Psoas muscle (tissue), 8 donors: ENCODE results near the gene TNFRSF19. TPM values are rescaled to one million over a fixed set of nuclear protein-coding genes. Genes with fewer than 3 reads are reported as not detected.

Source experiments
- ATAC-seq, 4 donors: fragments of 200-7000 bp; cut with Tn5 transposase; one replicate each; pipeline ENCODE4 v1.9.1; 2020; ENCODE audit warnings: moderate library complexity in 3 of 4, mild to moderate bottlenecking in 2 of 4
- DNase-seq, 2 donors: peaks; one replicate each; pipeline ENCODE4 v3.0.0-alpha.2; 2020
- H3K27ac ChIP-seq: fragments of 200-600 bp; one replicate; pipeline ENCODE4 v1.8.0; 2022
- H3K27me3 ChIP-seq, 3 donors: fragments of 200-600 bp in 1 of 3; one replicate each; pipeline versions ENCODE4 v1.6.1 to v1.8.0; 2013 to 2022; ENCODE audit warnings: low read length in 2 of 3, mild to moderate bottlenecking in 2 of 3, moderate library complexity in 1 of 3; ENCODE audit not compliant: insufficient read depth in 3 of 3
- H3K36me3 ChIP-seq, 2 donors: fragments of 200-600 bp in 1 of 2; one replicate each; pipeline versions ENCODE4 v1.6.1 to v1.8.0; 2013 to 2022; ENCODE audit warnings: low read depth in 1 of 2, mild to moderate bottlenecking in 1 of 2, moderate library complexity in 1 of 2; ENCODE audit not compliant: insufficient read depth in 1 of 2
- H3K4me1 ChIP-seq: fragments of 200-600 bp; one replicate; pipeline ENCODE4 v1.8.0; 2022
- H3K4me3 ChIP-seq: fragments of 200-600 bp; one replicate; pipeline ENCODE4 v1.8.0; 2022; ENCODE audit warnings: mild to moderate bottlenecking
- H3K9me3 ChIP-seq: fragments of 200-600 bp; one replicate; pipeline ENCODE4 v1.8.0; 2022
- whole genome bisulfite sequencing, 3 donors: extraction: QIAGEN DNeasy Blood & Tissue Kit; methylation state at CpG; one replicate each; pipeline versions ENCODE4 v1.1.6 to v1.1.7; 2013; 5-methylcytosine and 5-hydroxymethylcytosine counted together
- intact Hi-C, 2 donors: fragments of 100-400 bp; cut with DNase I; formaldehyde crosslinking; loops; one replicate each; pipeline versions ENCODE4 v1.11.0 to v1.14.2; 2022
- polyA plus RNA-seq, 3 donors: library from polyadenylated mRNA; stranded (reverse); fragments of 200-250 nt; gene quantifications; one replicate each; pipeline ENCODE4 v1.2.3, GENCODE V29; 2013
- total RNA-seq, 4 donors: library from RNA; stranded (reverse); fragmentation: NEBNext Ultra II Directional in 2 of 4; extraction: Animal tissue kit (Norgen Biotek cat#: 25700) in 2 of 4; gene quantifications; one replicate each; pipeline versions ENCODE4 v1.2.1 to v1.2.4, GENCODE V29; 2021 to 2023
- TF ChIP-seq, protein P1 (sequence below): fragments of 200-600 bp; IDR thresholded peaks from one replicate; pipeline ENCODE4 v1.8.0; 2022; ENCODE audit warnings: antibody characterized with exemption
- donor health status: healthy with polysubstance abuse.
- donor health status: DM: no; HTN: no; CAD: no; lungs with moderate emphysema.
- donor health status: Bipolar disorder and iron deficiency.
- donor health status: healthy.
- donor health status: DM: yes; HTN: yes; CAD: no.
- donor health status: DM: no; HTN: no; CAD: no.
- donor health status: DM: no; HTN: no; CAD: no.
- donor health status: DM: yes; HTN: yes; CAD: no.

TNFRSF19 gene
- total and polyA plus RNA-seq, 7 donors = 0.35 to 2.0 (median 0.55) TPM

DNA sequence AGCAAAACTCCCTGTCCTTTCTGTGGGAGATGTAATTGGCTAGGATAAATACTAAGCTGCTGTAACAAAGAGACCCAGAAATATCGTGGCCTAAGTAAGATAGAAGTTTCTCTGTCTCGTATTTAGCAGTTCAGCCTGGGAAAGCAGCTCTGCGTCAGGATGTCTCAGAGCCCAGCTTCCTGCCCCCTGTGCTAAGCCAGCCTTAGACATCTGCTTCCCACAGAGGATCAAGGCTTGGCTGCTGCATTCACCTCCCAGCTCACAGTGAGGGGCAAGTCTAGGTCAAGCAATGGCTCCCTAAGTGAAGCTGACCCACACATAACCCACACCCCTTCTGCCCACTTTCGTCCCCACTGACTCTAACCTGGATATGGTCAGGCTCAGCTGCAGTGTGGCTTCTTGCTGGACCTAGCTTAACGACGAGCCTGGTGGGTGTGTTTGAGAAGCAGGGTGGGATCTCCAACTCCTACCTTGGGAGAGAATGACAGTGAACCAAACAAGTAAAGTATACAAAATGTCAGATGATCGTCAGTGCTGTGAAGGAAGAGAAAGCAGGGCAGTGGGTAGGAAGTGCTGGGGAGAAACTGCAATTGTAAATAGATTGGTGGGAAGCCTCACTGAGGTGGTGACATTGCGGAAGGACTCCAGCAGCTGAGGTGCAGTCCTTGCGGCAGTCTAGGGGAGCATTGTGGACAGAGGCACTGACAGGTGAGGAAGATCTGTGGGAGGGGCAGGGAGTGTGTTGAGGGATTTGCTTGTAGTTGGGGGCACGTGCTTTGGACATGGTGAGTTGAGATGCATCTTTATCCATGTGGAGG lies 82.9 kb downstream of the TNFRSF19 start:
- H3K9me3 ChIP-seq = no peaks in the 10 kb centered on the region
- no peaks in the 10 kb centered on the region for H3K27me3 ChIP-seq
- 67 to 71% (median 67%) methylated on average over 10 of the region's 10 CpGs for WGBS, 3 donors
- no peaks in the 10 kb centered on the region for H3K4me1 ChIP-seq
- no peak for DNase-seq
- intact Hi-C loops = no loop called here
- no peak for ATAC-seq
- H3K27ac ChIP-seq = no peak overlapping the region
- TF ChIP-seq, protein P1, sequence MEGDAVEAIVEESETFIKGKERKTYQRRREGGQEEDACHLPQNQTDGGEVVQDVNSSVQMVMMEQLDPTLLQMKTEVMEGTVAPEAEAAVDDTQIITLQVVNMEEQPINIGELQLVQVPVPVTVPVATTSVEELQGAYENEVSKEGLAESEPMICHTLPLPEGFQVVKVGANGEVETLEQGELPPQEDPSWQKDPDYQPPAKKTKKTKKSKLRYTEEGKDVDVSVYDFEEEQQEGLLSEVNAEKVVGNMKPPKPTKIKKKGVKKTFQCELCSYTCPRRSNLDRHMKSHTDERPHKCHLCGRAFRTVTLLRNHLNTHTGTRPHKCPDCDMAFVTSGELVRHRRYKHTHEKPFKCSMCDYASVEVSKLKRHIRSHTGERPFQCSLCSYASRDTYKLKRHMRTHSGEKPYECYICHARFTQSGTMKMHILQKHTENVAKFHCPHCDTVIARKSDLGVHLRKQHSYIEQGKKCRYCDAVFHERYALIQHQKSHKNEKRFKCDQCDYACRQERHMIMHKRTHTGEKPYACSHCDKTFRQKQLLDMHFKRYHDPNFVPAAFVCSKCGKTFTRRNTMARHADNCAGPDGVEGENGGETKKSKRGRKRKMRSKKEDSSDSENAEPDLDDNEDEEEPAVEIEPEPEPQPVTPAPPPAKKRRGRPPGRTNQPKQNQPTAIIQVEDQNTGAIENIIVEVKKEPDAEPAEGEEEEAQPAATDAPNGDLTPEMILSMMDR = no peak
- H3K4me3 ChIP-seq = no peak overlapping the region
- no peaks in the 10 kb centered on the region for H3K36me3 ChIP-seq

DNA sequence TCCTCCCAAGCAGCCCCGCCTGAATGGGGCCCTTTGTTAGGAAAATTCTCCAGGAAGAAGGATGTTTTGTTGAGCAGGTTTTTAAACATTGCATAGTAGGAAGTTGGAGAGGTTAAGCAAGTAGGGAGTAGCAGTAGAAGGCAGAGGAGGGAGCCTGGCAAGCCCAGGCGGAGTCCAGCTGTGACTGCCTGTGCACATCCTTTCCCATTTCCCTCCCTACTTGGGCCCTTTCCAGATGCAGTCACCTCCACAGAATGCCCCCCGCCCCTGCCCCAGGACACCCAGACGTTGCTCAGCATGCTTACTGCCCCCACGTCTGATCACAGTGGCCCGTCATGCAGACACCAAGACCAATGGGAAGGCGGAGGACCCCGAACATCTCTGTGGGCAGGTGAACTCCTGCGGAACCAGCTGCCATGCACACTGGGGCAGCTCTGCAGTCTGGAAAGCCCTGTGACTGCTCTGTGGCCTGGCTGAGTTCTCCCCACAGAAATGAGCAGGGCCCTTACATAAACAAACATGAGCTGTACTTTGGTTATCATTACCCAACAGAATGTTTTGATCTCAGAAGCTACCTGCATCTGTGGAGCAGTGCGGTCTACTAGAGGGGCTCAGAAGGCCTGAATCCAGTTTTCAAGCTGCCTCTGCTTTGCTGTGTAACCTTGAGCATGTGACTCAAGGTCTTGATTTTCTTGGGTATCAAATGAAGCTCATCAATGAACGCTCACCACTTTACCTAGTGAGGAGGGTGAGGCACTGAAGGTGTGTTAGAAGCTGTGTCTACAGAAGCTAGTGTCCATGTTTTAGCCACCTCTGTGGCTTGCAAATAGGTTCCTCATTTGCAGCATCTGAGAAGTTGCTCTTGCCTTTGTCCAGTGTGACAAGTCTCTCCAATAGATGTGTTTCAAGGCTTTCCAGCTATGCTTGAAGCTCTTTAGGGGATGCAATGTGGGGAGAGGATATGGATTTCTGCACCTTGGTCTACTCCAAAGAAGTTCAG lies 84.2 kb downstream of the TNFRSF19 start:
- no peak overlapping the region for H3K4me3 ChIP-seq
- intact Hi-C loops = no loop called here
- H3K27me3 ChIP-seq = no peaks in the 10 kb centered on the region
- no peaks in the 10 kb centered on the region for H3K9me3 ChIP-seq
- TF ChIP-seq, protein P1 = no peak
- no peaks in the 10 kb centered on the region for H3K36me3 ChIP-seq
- peak in 1 of 4 donors; percentile 28 for ATAC-seq
- 69 to 71% (median 70%) methylated on average over 11 of the region's 11 CpGs for WGBS, 3 donors
- H3K4me1 ChIP-seq = no peaks in the 10 kb centered on the region
- H3K27ac ChIP-seq = no peak overlapping the region
- peak in 1 of 2 donors; percentile 48 for DNase-seq

DNA sequence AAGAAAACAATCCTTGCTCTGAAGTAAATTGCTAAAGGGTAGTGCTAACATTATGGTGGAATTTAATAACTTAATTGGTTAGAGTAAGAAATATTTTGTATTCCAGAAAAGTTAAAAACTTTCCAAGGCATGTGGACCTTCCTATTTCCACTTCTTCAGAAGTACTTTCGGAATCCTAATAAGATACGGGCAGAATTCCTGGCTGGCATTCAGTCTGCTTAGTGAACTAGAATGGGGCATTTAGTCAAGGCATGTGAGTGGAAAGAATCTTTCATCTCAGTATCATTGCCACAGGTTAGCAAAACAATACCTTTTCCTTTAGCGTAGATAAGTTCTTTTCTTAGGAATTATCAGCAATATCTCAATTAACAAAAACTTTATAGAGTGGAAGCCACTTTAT lies 85.1 kb downstream of the TNFRSF19 start:
- no peaks in the 10 kb centered on the region for H3K4me1 ChIP-seq
- intact Hi-C loops = no loop called here
- H3K27ac ChIP-seq = no peak overlapping the region

DNA sequence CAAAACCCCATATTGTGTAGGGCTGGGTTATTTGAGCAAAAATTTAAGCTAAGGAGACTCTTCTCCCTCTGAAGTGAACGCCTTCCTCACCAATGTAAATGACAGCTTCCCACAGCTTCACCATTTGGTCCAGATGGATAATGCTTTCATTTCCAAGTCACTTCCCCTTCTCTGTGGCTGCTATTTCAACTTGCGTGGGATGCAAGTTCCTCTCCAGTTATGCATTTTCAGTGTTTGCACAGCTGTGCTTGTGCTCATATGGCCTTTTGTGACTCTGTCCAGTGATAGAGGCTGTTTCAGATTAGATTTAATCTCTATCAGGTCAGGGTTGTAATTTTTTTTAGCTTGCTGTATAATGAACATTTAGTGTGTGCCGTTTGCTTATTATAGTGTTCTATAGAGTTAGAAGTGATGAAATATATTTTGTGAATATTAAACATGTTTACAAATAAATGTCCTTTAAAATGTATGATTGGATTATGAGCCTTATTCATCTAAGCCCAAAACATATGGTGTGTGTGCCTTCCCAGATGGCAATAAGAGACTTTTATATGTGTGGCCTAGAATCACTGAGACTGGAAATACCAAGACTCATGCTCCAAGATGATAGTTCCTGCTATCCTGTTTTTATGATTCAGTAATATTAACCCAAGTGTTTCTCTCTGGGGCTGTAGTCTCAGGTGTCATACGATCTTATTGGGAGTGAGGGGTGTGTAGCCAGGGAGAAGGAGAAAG lies 86.6 kb downstream of the TNFRSF19 start:
- TF ChIP-seq, protein P1 = no peak
- Histone ChIP-seq H3K36me3 (no peaks in the 10 kb centered on the region), H3K9me3 (peaks cover 5% of the 10 kb centered on the region), H3K27me3 (no peaks in the 10 kb centered on the region), H3K4me3 (no peak overlapping the region), H3K27ac (no peak overlapping the region), H3K4me1 (no peaks in the 10 kb centered on the region)
- intact Hi-C loops = no loop called here
- ATAC-seq (peak in 1 of 4 donors; percentile 30), DNase-seq (no peak)
- WGBS, 3 donors = 47 to 48% (median 48%) methylated on average over 4 of the region's 4 CpGs

More for the DNA sequence above, 85.1 kb downstream of the TNFRSF19 start:
- ATAC-seq = no peak
- no peaks in the 10 kb centered on the region for H3K27me3 ChIP-seq
- no peaks in the 10 kb centered on the region for H3K36me3 ChIP-seq
- TF ChIP-seq, protein P1 = no peak
- no peaks in the 10 kb centered on the region for H3K9me3 ChIP-seq
- WGBS, 3 donors = 73 to 78% (median 74%) methylated on average over 3 of the region's 3 CpGs
- DNase-seq = no peak
- H3K4me3 ChIP-seq = no peak overlapping the region
